Measurements from ENCODE around the gene LTK.

Gene LTK

GRCh38 chr15:41513506-41514227 is at the start of gene LTK:
Gene LTK (minus strand): TSS chr15:41513827. CDS start chr15:41513709, 118 bp downstream.
- DNase-seq: peak in 1 of 6 experiments; percentile 8

GRCh38 chr15:41562784-41563198 is 49.2 kb upstream of the LTK start:
- DNase-seq: no peak

- DNase-seq: no peak
Measured at GRCh38 chr15:41562244-41562643, 48.6 kb upstream of the LTK start.

GRCh38 chr15:41561777-41562145 is 48.1 kb upstream of the LTK start:
- no peak for DNase-seq

GRCh38 chr15:41561104-41561776 is 47.6 kb upstream of the LTK start:
- no peak for DNase-seq

GRCh38 chr15:41560572-41560874 is 46.9 kb upstream of the LTK start:
- DNase-seq: no peak

- DNase-seq: no peak
Measured at GRCh38 chr15:41559239-41559782, 45.7 kb upstream of the LTK start.

- peak; percentile 49 to 69 (median 56) for DNase-seq
Measured at GRCh38 chr15:41558400-41559238, 45.0 kb upstream of the LTK start, which contains the start of gene TYRO3. Gene TYRO3 (plus strand): TSS chr15:41559212. CDS start chr15:41559258, 46 bp downstream.

- peak; percentile 50 to 88 (median 74) for DNase-seq
Measured at GRCh38 chr15:41557673-41558399, 44.2 kb upstream of the LTK start.

- DNase-seq: no peak
Measured at GRCh38 chr15:41556677-41557076, 43.0 kb upstream of the LTK start.

GRCh38 chr15:41554915-41555314 is 41.3 kb upstream of the LTK start:
- DNase-seq: no peak

- DNase-seq: no peak
Measured at GRCh38 chr15:41554343-41554742, 40.7 kb upstream of the LTK start.

- no peak for DNase-seq
Measured at GRCh38 chr15:41553731-41554130, 40.1 kb upstream of the LTK start.

GRCh38 chr15:41550066-41550775 is 36.6 kb upstream of the LTK start:
- no peak for DNase-seq

- DNase-seq: no peak
Measured at GRCh38 chr15:41546851-41547786, 33.5 kb upstream of the LTK start.

GRCh38 chr15:41545218-41545617 is 31.6 kb upstream of the LTK start:
- no peak for DNase-seq

GRCh38 chr15:41544650-41545015 is 31.0 kb upstream of the LTK start:
- DNase-seq: peak in 1 of 6 experiments; percentile 16

- DNase-seq: no peak
Measured at GRCh38 chr15:41543521-41543870, 29.9 kb upstream of the LTK start.

- DNase-seq: no peak
Measured at GRCh38 chr15:41536866-41537265, 23.2 kb upstream of the LTK start.

GRCh38 chr15:41535544-41535943 is 21.9 kb upstream of the LTK start:
- no peak for DNase-seq

GRCh38 chr15:41530363-41530956 is 16.8 kb upstream of the LTK start:
- DNase-seq: no peak
